Esophagus muscularis mucosa (tissue), 4 donors: Measurements from ENCODE around the gene EFNA4. TPM values are rescaled to one million over a fixed set of nuclear protein-coding genes. Genes with fewer than 3 reads are reported as not detected.

ENCODE experiments used
- DNase-seq: peaks from one replicate; pipeline ENCODE4 v3.0.0-alpha.2; 2017; ENCODE audit errors: extremely low spot score
- H3K27ac ChIP-seq, 4 donors: fragments of 200-600 bp; sonication (generic); replicated peaks in 1 of 4; 1 replicate in 3 of 4; 2 replicates in 1 of 4; pipeline ENCODE4 v1.5.1; 2016 to 2019; ENCODE audit warnings: mild to moderate bottlenecking in 1 of 4
- H3K27me3 ChIP-seq, 4 donors: fragments of 200-600 bp; sonication (generic); one replicate each; pipeline versions ENCODE4 v1.5.1 to v1.6.0; 2016 to 2019
- H3K36me3 ChIP-seq, 4 donors: fragments of 200-600 bp; sonication (generic); one replicate each; pipeline ENCODE4 v1.5.1; 2016 to 2019
- H3K4me1 ChIP-seq, 4 donors: fragments of 200-600 bp; sonication (generic); one replicate each; pipeline ENCODE4 v1.5.1; 2016 to 2019
- H3K4me3 ChIP-seq, 4 donors: fragments of 200-600 bp; sonication (generic); 1 replicate in 2 of 4; 2 replicates in 2 of 4; pipeline ENCODE4 v1.5.1; 2016 to 2019; ENCODE audit warnings: mild to moderate bottlenecking in 4 of 4, moderate library complexity in 1 of 4
- H3K9me3 ChIP-seq, 4 donors: fragments of 200-600 bp; sonication (generic); 1 replicate in 3 of 4; 2 replicates in 1 of 4; pipeline ENCODE4 v1.5.1; 2016 to 2019
- EP300 ChIP-seq: sonication (generic); formaldehyde crosslinking; IDR thresholded peaks from one replicate; pipeline ENCODE4 v1.6.1; 2017; ENCODE audit warnings: antibody characterized with exemption
- POLR2A ChIP-seq: fragments of 450-650 bp; IDR thresholded peaks from one replicate; pipeline ENCODE4 v1.6.1; 2017; ENCODE audit warnings: antibody characterized with exemption, moderate library complexity, mild to moderate bottlenecking, low read depth
- POLR2AphosphoS5 ChIP-seq, 2 donors: sonication (generic); formaldehyde crosslinking; IDR thresholded peaks; one replicate each; pipeline ENCODE4 v1.6.1; 2017; ENCODE audit warnings: antibody characterized with exemption in 2 of 2
- WGBS: methylation state at CpG from one replicate; pipeline ENCODE4 v1.1.5; 2018; 5-methylcytosine and 5-hydroxymethylcytosine counted together
- intact Hi-C: fragments of 100-400 bp; cut with DNase I; formaldehyde crosslinking; loops from one replicate; pipeline ENCODE4 v1.15.1; 2023
- total RNA-seq, 4 donors: library from RNA; depleted of rRNA; stranded (reverse); fragments of >200 nt; gene quantifications; one replicate each; pipeline versions ENCODE4 v1.1.0 to v1.2.1, GENCODE V29; 2016
- TF ChIP-seq, protein P1 (sequence below), 3 experiments: fragments of 200-600 bp in 2 of 3; fragments of 450-650 bp in 1 of 3; sonication (generic) in 2 of 3; IDR thresholded peaks; one replicate each; pipeline ENCODE4 v1.5.1; 2017 to 2019; ENCODE audit warnings: antibody characterized with exemption in 3 of 3, mild to moderate bottlenecking in 2 of 3, moderate library complexity in 1 of 3

EFNA4 gene
- total RNA-seq, 4 donors from 2014 or later, result 0.83 to 4.5 (median 3.2) TPM

DNA sequence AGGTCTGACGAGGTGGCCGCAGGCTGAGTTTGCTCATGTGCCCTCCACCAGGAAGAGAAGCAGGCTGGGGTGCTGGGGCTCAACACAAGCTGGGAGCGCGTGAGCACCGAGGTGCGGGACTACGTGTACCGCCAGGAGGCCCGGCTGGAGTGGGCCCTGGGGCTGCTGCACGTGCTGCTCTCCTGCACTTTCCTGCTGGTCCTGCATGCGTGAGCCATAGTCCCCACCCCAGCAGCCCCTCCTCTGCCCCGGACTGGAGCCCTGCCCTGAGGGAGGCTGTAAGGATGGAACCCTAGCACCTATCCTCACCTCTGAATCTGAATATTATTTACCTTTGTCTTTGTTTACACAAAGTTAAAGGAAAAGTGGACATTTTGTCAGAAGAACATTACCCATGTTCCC lies 20.2 kb upstream of the EFNA4 start:
- Histone ChIP-seq H3K27ac (no peak overlapping the region), H3K4me1 (peaks cover 9 to 22% (median 19%) of the 10 kb centered on the region in 4 donors), H3K4me3 (no peak overlapping the region), H3K27me3 (no peaks in the 10 kb centered on the region), H3K9me3 (no peaks in the 10 kb centered on the region), H3K36me3 (no peaks in the 10 kb centered on the region)
- no peak for TF ChIP-seq EP300
- no peak for TF ChIP-seq POLR2A
- TF ChIP-seq, protein P1, sequence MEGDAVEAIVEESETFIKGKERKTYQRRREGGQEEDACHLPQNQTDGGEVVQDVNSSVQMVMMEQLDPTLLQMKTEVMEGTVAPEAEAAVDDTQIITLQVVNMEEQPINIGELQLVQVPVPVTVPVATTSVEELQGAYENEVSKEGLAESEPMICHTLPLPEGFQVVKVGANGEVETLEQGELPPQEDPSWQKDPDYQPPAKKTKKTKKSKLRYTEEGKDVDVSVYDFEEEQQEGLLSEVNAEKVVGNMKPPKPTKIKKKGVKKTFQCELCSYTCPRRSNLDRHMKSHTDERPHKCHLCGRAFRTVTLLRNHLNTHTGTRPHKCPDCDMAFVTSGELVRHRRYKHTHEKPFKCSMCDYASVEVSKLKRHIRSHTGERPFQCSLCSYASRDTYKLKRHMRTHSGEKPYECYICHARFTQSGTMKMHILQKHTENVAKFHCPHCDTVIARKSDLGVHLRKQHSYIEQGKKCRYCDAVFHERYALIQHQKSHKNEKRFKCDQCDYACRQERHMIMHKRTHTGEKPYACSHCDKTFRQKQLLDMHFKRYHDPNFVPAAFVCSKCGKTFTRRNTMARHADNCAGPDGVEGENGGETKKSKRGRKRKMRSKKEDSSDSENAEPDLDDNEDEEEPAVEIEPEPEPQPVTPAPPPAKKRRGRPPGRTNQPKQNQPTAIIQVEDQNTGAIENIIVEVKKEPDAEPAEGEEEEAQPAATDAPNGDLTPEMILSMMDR (IDR thresholded peaks at IDR 0.05), result no peak
- TF ChIP-seq POLR2AphosphoS5 (IDR thresholded peaks at IDR 0.05), result no peak
- WGBS, result 82% methylated on average over 12 of the region's 12 CpGs
- intact Hi-C loops, result no loop called here
- no peak for DNase-seq

GRCh38 chr1:155043793-155044192 lies 19.7 kb upstream of the EFNA4 start:
- no peak for TF ChIP-seq POLR2A
- TF ChIP-seq POLR2AphosphoS5 (IDR thresholded peaks at IDR 0.05), result no peak
- TF ChIP-seq, protein P1 (IDR thresholded peaks at IDR 0.05), result no peak
- no peak for TF ChIP-seq EP300
- intact Hi-C loops, result loop anchor here (2.0 kb wide), 1 partner anchor 41 kb away; no protein-coding TSS in a partner anchor
- peaks cover 8 to 17% (median 14%) of the 10 kb centered on the region in 4 donors for H3K4me1 ChIP-seq
- no peaks in the 10 kb centered on the region for H3K27me3 ChIP-seq
- H3K36me3 ChIP-seq, result no peaks in the 10 kb centered on the region
- no peak for DNase-seq
- no peak overlapping the region for H3K4me3 ChIP-seq
- WGBS, result 81% methylated on average over 3 of the region's 3 CpGs
- no peaks in the 10 kb centered on the region for H3K9me3 ChIP-seq
- no peak overlapping the region for H3K27ac ChIP-seq

GRCh38 chr1:155044365-155044764 lies 19.2 kb upstream of the EFNA4 start:
- no peak overlapping the region for H3K27ac ChIP-seq
- no peak for DNase-seq
- 95% methylated on average over 6 of the region's 6 CpGs for whole genome bisulfite sequencing
- intact Hi-C loops, result loop anchor here (2.0 kb wide), 1 partner anchor 40 kb away; no protein-coding TSS in a partner anchor
- peaks cover 5 to 13% (median 11%) of the 10 kb centered on the region in 4 donors for H3K4me1 ChIP-seq
- no peaks in the 10 kb centered on the region for H3K36me3 ChIP-seq
- H3K4me3 ChIP-seq, result no peak overlapping the region
- H3K9me3 ChIP-seq, result no peaks in the 10 kb centered on the region
- H3K27me3 ChIP-seq, result no peaks in the 10 kb centered on the region
- TF ChIP-seq EP300, result no peak
- no peak for TF ChIP-seq POLR2AphosphoS5 (IDR thresholded peaks at IDR 0.05)
- no peak for TF ChIP-seq POLR2A
- TF ChIP-seq, protein P1 (IDR thresholded peaks at IDR 0.05), result no peak

DNA sequence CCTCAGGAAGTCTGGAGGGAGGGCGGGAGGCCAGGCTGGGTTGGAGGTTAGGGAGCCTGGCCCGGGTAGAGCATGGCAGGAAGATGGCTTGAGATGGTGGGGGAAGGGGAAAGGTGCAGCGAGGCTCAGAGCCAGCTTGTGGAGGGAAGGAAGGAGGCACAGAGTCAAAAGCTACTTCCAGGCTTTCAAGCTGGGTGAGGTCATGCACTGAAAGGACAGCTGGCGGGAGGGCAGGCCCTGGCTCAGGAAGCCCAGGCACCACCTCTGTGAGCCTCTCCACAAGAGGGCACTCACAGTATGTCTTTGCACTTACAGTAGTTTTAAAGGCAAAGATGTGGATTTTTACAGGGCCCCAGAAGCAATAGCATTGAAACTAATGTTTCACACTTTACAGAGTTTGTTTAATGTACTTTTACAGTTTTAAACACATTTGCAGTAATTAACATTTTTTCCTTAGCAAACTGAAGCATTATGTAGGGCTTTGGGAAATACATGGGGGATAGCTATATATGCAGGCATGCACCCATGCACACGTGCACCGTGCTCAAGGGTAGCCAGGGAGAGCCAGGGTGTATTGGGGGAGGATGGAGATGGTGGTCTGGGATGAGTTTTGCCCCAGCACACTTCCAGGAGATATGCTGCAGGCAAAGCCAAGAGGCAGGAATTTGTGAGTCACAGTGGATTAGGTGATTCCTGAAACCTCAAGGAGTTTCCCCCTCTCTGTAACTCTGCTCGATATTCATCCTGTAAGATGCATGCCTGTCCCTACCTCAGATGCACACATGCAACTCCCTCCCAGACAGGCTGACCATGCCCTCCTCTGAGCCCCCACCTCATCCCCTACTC lies 18.5 kb upstream of the EFNA4 start:
- intact Hi-C loops, result loop anchor here (2.0 kb wide), 1 partner anchor 40 kb away; no protein-coding TSS in a partner anchor
- TF ChIP-seq, protein P1 (IDR thresholded peaks at IDR 0.05), result peak; percentile 77 to 88 (median 79)
- TF ChIP-seq POLR2A (no peak), POLR2AphosphoS5 (IDR thresholded peaks at IDR 0.05) (peak in 1 of 2 donors; percentile 63)
- DNase-seq, result no peak
- no peaks in the 10 kb centered on the region for H3K36me3 ChIP-seq
- H3K27ac ChIP-seq, result no peak overlapping the region
- H3K27me3 ChIP-seq, result no peaks in the 10 kb centered on the region
- whole genome bisulfite sequencing, result 55% methylated on average over 7 of the region's 7 CpGs
- H3K4me1 ChIP-seq, result peaks cover 11 to 20% (median 17%) of the 10 kb centered on the region in 4 donors
- H3K9me3 ChIP-seq, result no peaks in the 10 kb centered on the region
- no peak overlapping the region for H3K4me3 ChIP-seq
